GDM1 (cell line): Measurements from ENCODE around the gene MAGI1.
"Not testable (repeated sequence)": the region's sequence is repeated elsewhere in the genome, so short reads cannot be mapped to it uniquely, and the experiment has no call there.

ENCODE experiments used
- DNase-seq: peaks from one replicate; lab custom pipeline; 2025; lab: John Stamatoyannopoulos, UW

Gene MAGI1

GRCh38 chr3:65587650-65588439, 450.9 kb downstream of the MAGI1 start:
- DNase-seq = no peak

DNA sequence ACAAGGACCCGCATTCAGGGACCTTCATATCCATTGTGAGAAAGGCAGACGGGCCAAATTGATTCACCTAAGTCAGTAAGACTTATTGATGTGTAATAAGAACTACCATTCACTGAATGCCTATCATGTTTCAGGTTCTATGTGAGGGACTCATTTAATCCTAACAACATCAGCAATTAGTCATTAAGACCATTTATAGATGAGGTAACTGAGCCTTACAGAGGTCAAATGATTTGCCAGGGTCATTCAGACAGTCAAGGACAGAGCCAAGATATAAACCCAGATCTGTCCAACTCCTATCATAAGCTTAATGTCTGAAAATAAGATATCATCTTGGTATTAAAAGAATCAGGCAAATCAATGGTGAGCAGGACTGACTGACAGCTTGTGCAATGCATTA, 453.8 kb downstream of the MAGI1 start:
- no peak for DNase-seq

GRCh38 chr3:65584002-65584401, 454.7 kb downstream of the MAGI1 start:
- no peak for DNase-seq

DNA sequence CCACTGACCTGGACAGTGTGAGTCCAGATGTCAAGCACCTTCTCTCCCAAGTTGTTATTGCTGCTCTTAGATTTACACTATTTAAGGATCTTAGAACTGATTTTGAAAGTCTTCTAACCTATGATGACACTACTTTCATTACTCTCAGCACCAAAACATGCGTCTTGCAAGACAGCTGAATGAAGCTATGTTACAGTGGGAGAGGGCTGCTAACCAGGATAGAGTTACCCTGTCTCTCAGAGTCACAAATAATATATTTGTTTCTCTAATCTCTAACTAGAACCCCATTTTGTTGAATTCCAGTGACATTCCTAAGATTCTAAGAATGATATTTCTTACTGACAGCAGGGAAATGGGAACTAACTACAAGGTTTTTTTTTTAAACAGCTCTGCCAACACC, 455.5 kb downstream of the MAGI1 start:
- DNase-seq = no peak

DNA sequence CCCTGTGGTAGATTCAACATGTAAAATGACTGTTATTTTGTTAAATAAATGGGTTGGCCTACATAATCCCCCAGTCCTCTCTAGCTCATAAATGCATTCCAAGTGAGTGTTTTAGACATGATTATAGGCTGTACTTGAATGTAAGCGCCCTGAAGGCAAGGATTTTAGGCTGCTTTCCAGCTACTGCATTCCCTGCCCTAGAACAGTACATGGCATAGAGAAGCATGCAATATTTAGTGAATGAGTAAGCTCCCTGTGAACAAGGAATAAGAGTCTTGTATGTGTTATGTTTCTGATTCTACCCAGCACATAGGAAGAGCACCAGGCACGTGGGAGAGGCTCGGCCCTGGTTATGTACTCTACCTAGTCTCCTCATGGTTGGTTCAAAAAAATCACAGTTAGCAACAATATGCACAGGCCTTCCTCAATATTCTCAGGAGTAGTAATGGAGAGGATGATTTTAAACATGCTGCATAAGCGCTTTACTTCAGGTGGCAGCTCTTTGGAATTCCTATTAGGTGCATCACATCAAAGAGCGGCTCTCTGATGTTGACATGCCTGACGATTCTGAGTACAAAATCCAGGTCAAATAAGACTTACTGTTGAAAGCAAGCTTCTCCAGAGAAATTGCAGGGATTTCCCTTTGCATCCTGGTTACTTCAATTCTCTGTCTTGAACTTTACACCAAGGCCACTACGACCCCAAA, 456.6 kb downstream of the MAGI1 start:
- no peak for DNase-seq

DNA sequence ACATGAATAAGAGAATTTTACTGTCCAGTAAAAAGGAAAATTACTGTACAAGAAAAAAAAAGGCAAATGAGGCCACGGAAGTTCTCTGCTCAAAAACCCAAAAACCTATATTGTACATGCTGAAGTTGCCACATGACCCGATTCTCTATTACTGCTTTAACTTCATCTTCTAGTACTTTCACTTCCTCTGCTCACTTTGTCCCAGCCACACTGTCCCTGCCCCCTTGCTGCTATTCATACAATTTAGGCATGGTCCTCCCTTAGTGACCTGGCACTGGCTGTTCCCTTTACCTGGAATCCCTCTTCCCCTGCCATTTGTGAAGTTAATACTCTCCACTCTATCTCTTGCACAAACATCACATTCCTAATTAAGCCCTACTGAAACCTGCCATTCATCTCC, 457.4 kb downstream of the MAGI1 start:
- DNase-seq = no peak

DNA sequence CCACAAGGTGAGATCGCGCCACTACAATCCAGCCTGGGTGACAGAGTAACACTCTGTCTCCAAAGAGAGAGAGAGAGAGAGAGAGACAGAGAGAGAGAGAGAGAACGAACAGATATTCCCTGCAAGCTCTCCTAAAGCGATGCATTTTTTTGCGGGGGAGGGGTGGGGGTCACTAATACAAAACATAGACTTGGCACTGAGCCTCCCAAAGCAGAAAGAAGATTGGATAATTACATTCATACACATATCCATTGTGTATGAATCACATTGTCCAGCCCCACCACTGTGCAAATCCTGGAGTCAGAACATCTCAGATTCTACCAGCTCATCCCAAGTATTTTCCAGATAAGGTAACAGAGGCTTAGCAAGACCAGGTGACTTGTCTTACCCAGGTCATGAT, 459.9 kb downstream of the MAGI1 start:
- DNase-seq = no peak

- no peak for DNase-seq
Measured at GRCh38 chr3:65577843-65578430, 460.8 kb downstream of the MAGI1 start.

DNA sequence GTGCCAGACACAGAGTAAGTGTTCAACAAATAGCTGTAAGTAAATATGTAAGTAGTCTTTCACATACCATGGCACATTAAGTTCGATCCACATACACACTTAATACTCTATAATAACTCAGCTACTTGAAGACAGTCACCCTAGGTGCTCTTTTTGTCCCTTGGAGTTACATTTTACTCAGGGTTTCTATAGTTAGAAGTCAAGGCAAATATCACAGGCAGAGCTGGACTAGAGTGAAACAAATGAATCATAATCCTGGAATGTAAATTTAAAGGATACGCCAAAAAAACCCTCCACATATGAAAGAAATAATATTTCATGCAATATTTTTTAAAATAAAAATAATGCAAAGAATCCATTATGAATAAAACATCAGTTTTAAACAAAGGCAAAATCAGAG, 461.8 kb downstream of the MAGI1 start:
- DNase-seq = no peak

GRCh38 chr3:65576228-65576627, 462.5 kb downstream of the MAGI1 start:
- DNase-seq = no peak

- DNase-seq = no peak
Measured at GRCh38 chr3:65575376-65575840, 463.3 kb downstream of the MAGI1 start.

GRCh38 chr3:65573548-65574116, 465.1 kb downstream of the MAGI1 start:
- no peak for DNase-seq

- no peak for DNase-seq
Measured at GRCh38 chr3:65572175-65572777, 466.4 kb downstream of the MAGI1 start.

- DNase-seq = no peak
Measured at GRCh38 chr3:65569845-65570405, 468.8 kb downstream of the MAGI1 start.

GRCh38 chr3:65569129-65569528, 469.6 kb downstream of the MAGI1 start:
- no peak for DNase-seq

- no peak for DNase-seq
Measured at GRCh38 chr3:65568497-65568896, 470.2 kb downstream of the MAGI1 start.

GRCh38 chr3:65565744-65566143, 473.0 kb downstream of the MAGI1 start:
- not testable (repeated sequence) for DNase-seq

DNA sequence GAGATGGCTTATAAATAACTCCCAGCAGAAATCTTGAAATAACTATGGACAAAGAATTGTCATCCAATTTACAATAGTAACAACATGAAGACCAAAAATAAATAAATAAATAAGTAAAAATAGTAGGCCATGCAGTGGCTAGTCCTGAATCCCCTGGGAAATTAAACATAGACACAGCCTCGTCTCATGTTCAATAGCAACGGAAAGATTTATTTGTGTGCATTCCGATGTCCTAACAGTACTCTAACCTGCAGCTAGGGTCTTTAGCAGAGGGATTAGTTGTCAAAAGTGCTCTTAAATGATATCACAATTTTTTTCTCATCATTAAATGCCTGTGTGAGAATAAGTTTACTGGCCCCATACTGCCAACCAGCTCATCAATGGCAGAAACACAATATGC, 474.2 kb downstream of the MAGI1 start:
- DNase-seq = no peak

DNA sequence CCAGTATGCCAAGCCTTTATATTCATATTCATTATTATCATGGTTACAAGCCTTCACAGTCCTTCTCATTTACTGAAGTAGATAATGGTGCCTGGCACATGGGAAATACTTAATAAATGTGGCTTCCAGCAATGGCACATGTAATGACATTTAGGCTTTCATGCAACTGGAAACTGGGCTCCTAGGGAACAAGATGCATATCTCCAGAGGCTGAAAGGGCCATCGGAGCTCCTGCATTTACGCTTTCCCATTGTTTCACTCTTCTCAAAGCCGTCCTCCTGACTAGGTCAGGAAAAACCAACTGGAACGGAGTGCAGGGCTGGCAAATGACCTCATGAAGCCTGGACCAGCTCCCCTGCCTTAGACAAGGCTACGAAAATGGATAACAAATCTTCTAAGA, 474.9 kb downstream of the MAGI1 start:
- DNase-seq = no peak

DNA sequence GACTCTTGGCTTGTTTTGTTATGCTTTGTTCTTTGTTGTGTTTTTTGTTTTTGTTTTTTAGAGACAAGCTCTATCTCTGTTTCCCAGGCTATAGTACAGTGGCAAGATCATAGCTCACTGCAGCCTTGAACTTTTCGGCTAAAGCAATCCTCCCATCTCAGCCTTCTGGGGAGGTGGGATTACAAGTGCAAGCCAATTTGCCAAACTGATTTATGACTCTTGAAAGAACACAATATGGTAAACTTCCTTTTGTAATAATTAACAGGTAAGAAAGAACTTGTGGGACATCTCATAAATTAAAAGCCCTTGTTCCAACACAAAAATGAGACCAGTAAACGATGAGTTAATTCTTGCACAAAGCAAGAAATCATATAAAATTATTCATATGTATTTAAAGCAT, 476.3 kb downstream of the MAGI1 start:
- no peak for DNase-seq

- no peak for DNase-seq
Measured at GRCh38 chr3:65561617-65562016, 477.1 kb downstream of the MAGI1 start.

DNA sequence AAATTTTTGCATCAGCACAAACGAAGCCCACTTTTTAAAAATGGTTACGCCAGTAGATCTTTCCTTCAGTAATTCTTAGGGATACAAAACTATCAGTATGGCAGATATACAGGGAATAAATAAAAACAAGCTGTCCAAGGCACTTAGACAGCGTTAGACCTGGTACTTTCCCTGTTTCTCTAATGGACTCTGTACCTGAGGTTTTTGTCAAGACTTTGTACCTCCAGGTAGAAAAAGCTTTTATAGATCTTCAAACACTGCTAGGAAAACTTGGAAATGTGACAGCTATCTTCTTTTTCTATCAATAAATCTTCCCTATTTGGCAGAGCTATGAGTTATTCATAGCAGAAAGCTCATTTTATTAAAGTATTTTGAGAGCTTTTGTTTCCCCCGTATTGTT, 477.8 kb downstream of the MAGI1 start:
- DNase-seq = no peak
